ENCODE data around the gene MCC.

- TF ChIP-seq, protein P1, sequence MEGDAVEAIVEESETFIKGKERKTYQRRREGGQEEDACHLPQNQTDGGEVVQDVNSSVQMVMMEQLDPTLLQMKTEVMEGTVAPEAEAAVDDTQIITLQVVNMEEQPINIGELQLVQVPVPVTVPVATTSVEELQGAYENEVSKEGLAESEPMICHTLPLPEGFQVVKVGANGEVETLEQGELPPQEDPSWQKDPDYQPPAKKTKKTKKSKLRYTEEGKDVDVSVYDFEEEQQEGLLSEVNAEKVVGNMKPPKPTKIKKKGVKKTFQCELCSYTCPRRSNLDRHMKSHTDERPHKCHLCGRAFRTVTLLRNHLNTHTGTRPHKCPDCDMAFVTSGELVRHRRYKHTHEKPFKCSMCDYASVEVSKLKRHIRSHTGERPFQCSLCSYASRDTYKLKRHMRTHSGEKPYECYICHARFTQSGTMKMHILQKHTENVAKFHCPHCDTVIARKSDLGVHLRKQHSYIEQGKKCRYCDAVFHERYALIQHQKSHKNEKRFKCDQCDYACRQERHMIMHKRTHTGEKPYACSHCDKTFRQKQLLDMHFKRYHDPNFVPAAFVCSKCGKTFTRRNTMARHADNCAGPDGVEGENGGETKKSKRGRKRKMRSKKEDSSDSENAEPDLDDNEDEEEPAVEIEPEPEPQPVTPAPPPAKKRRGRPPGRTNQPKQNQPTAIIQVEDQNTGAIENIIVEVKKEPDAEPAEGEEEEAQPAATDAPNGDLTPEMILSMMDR (IDR thresholded peaks at IDR 0.05), result peak; percentile 43
- no peak for TF ChIP-seq ZFX (IDR thresholded peaks at IDR 0.05; ENCODE audit: borderline replicate concordance)
These were observed 151.3 kb downstream of the MCC start for GRCh38 chr5:113336975-113337374.
